Liver (tissue), 9 donors: ENCODE measurements around the gene PALLD. TPM values are rescaled to one million over a fixed set of nuclear protein-coding genes. Genes with fewer than 3 reads are reported as not detected.

Source experiments
- DNase-seq: peaks from one replicate; pipeline ENCODE4 v3.0.0-alpha.2; 2017; ENCODE audit warnings: low spot score
- H3K27ac ChIP-seq, 2 donors: one replicate each; pipeline ENCODE4 v1.7.0; 2013; ENCODE audit warnings: inconsistent platforms in 2 of 2, low read length in 2 of 2, control low read depth in 1 of 2, low read depth in 1 of 2, mild to moderate bottlenecking in 1 of 2
- H3K27me3 ChIP-seq, 4 donors: one replicate each; pipeline versions ENCODE4 v1.6.1 to v1.7.0; 2013; ENCODE audit warnings: low read length in 3 of 4, inconsistent platforms in 1 of 4, mild to moderate bottlenecking in 1 of 4, moderate library complexity in 1 of 4; ENCODE audit not compliant: control insufficient read depth in 4 of 4, insufficient read depth in 4 of 4
- H3K36me3 ChIP-seq, 4 donors: one replicate each; pipeline versions ENCODE4 v1.6.1 to v1.7.0; 2013; ENCODE audit warnings: low read length in 3 of 4, mild to moderate bottlenecking in 3 of 4, low read depth in 1 of 4, moderate library complexity in 1 of 4; ENCODE audit not compliant: control insufficient read depth in 4 of 4, insufficient read depth in 3 of 4
- H3K4me1 ChIP-seq, 4 donors: one replicate each; pipeline versions ENCODE4 v1.6.1 to v1.7.0; 2013; ENCODE audit warnings: low read length in 3 of 4, mild to moderate bottlenecking in 3 of 4, moderate library complexity in 1 of 4; ENCODE audit not compliant: control insufficient read depth in 4 of 4, insufficient read depth in 4 of 4
- H3K4me3 ChIP-seq, 3 donors: one replicate each; pipeline versions ENCODE4 v1.6.1 to v1.7.0; 2013; ENCODE audit warnings: low read length in 3 of 3, control low read depth in 1 of 3, low read depth in 1 of 3, mild to moderate bottlenecking in 1 of 3
- H3K9ac ChIP-seq, 2 donors: one replicate each; pipeline ENCODE4 v1.7.0; 2013; ENCODE audit warnings: low read length in 2 of 2, mild to moderate bottlenecking in 2 of 2, moderate library complexity in 2 of 2, control low read depth in 1 of 2, low read depth in 1 of 2
- H3K9me3 ChIP-seq, 4 donors: one replicate each; pipeline versions ENCODE4 v1.6.1 to v1.7.0; 2013; ENCODE audit warnings: low read length in 3 of 4; ENCODE audit not compliant: control insufficient read depth in 4 of 4
- EGR1 ChIP-seq, 2 donors: IDR thresholded peaks; 2 replicates each; pipeline ENCODE4 v1.6.1; 2016 to 2018; ENCODE audit warnings: antibody characterized with exemption in 2 of 2, low read depth in 2 of 2
- FOXA1 ChIP-seq: IDR thresholded peaks from 2 replicates; pipeline ENCODE4 v1.6.1; 2016; ENCODE audit warnings: antibody characterized with exemption
- FOXA2 ChIP-seq: IDR thresholded peaks from 2 replicates; pipeline ENCODE4 v1.6.1; 2016; ENCODE audit warnings: antibody characterized with exemption
- GABPA ChIP-seq, 2 donors: IDR thresholded peaks in 1 of 2; conservative IDR thresholded peaks in 1 of 2; 2 replicates each; pipeline ENCODE4 v1.6.1; 2016; ENCODE audit warnings: antibody characterized with exemption in 2 of 2, mild to moderate bottlenecking in 1 of 2, moderate library complexity in 1 of 2
- HNF4G ChIP-seq: IDR thresholded peaks from 2 replicates; pipeline ENCODE4 v1.6.1; 2016; ENCODE audit warnings: antibody characterized with exemption
- JUND ChIP-seq, 2 donors: IDR thresholded peaks; 2 replicates each; pipeline ENCODE4 v1.6.1; 2016; ENCODE audit warnings: antibody characterized with exemption in 2 of 2
- NR2F2 ChIP-seq: IDR thresholded peaks from 2 replicates; pipeline ENCODE4 v1.6.1; 2016; ENCODE audit warnings: antibody characterized with exemption
- RAD21 ChIP-seq, 2 donors: IDR thresholded peaks; 2 replicates each; pipeline ENCODE4 v1.6.1; 2016; ENCODE audit warnings: antibody characterized with exemption in 2 of 2, mild to moderate bottlenecking in 2 of 2
- RXRA ChIP-seq, 2 donors: IDR thresholded peaks; 2 replicates each; pipeline ENCODE4 v1.6.1; 2017 to 2018; ENCODE audit warnings: antibody characterized with exemption in 2 of 2, mild to moderate bottlenecking in 1 of 2
- TAF1 ChIP-seq: conservative IDR thresholded peaks from 2 replicates; pipeline ENCODE4 v1.6.1; 2016; ENCODE audit warnings: antibody characterized with exemption, mild to moderate bottlenecking
- YY1 ChIP-seq: IDR thresholded peaks from 2 replicates; pipeline ENCODE4 v1.6.1; 2016; ENCODE audit warnings: antibody characterized with exemption, mild to moderate bottlenecking
- WGBS: extraction: QIAGEN DNeasy Blood & Tissue Kit; methylation state at CpG from one replicate; pipeline ENCODE4 v1.1.7; 2013; 5-methylcytosine and 5-hydroxymethylcytosine counted together
- polyA plus RNA-seq, 2 donors: library from polyadenylated mRNA; stranded (reverse) in 1 of 2; unstranded in 1 of 2; fragments of 200-250 nt in 1 of 2; fragments of >200 nt in 1 of 2; fragmentation: Nextera tagmentation in 1 of 2; extraction: Ambion mirVana in 1 of 2; gene quantifications; one replicate each; pipeline versions ENCODE4 v1.2.1 to v1.2.3, GENCODE V29; 2013 to 2015
- total RNA-seq, 2 donors: library from RNA; depleted of rRNA; stranded (reverse); fragments of >200 nt; gene quantifications; one replicate each; pipeline ENCODE4 v1.2.3, GENCODE V29; 2014
- TF ChIP-seq, protein P1 (sequence below): IDR thresholded peaks from 2 replicates; pipeline ENCODE4 v1.6.1; 2016; ENCODE audit warnings: antibody characterized with exemption
- TF ChIP-seq, protein P2 (sequence below): fragments of 150-350 bp; IDR thresholded peaks from 2 replicates; pipeline ENCODE4 v1.5.1; 2017; ENCODE audit warnings: improper control_type of control experiment, low read depth, low read length; ENCODE audit not compliant: missing input control
- donor health status: healthy.
- donor health status: healthy.
- donor health status: healthy.
- donor health status: healthy.
- donor health status: healthy.

The PALLD gene
- total and polyA plus RNA-seq, 4 donors = 9.0 to 26.3 (median 14.7) TPM

DNA sequence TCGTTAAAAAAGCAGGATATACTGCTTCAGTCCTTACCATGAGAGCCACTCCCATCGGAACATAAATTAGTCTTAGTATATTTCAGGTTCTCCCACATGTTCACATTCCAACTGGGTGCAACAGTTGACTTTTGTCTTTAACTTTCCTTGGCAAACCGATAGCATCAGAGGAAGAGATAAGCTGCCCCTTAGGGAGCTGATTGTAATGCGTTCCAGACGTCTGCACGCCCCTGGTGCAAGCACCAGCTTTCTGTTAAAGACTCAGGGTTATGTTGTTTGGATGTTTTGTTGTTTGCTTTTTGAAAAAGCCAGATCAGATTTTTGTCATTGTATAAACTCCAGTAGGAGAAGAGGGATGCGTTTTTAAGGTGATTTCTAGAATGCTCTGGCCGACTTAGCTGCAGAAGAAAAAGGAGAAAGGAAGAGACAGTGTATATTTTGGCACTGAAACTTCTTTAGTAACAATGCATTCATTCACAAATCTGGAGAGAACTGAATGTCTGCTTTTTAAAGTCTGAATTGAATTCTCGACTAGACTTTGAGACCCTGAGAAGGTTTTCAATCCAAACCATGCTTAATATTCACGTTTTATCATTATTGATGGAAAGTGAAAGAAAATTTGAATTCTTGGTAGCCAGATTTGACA is 352.3 kb downstream of the PALLD start:
- TF ChIP-seq FOXA1 = no peak
- no peak for DNase-seq
- Histone ChIP-seq H3K4me3 (no peak overlapping the region), H3K36me3 (no peaks in the 10 kb centered on the region), H3K4me1 (peaks cover 2 to 19% (median 13%) of the 10 kb centered on the region in 4 donors), H3K9me3 (no peaks in the 10 kb centered on the region), H3K27ac (no peak overlapping the region), H3K27me3 (no peaks in the 10 kb centered on the region), H3K9ac (no peak overlapping the region)
- WGBS = 62% methylated on average over 10 of the region's 10 CpGs

DNA sequence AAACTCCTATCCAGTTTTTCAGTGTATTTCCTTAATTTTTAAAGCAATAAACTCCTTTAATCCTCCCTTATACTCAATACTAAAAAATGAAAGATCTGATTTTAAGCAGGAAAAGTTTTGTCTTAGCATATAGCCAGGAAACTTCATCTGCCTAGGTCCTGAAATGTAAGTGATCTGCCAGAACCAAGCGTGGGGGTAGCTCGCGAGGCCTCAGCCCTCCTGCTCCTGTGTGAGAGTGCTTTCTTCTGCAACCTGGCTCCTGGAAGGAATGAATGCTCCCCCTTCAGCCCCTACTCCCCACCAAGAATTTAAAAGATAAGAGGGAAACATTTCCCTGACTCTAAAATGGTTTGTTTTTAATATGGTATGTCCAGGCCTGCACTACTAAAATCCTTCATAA is 353.1 kb downstream of the PALLD start:
- Histone ChIP-seq H3K27me3 (no peaks in the 10 kb centered on the region), H3K4me3 (no peak overlapping the region), H3K9ac (no peak overlapping the region), H3K9me3 (no peaks in the 10 kb centered on the region), H3K27ac (no peak overlapping the region), H3K4me1 (peaks cover 0 to 11% (median 7%) of the 10 kb centered on the region in 4 donors), H3K36me3 (no peaks in the 10 kb centered on the region)
- no peak for DNase-seq
- no peak for TF ChIP-seq TAF1
- no peak for TF ChIP-seq YY1
- TF ChIP-seq, protein P1, sequence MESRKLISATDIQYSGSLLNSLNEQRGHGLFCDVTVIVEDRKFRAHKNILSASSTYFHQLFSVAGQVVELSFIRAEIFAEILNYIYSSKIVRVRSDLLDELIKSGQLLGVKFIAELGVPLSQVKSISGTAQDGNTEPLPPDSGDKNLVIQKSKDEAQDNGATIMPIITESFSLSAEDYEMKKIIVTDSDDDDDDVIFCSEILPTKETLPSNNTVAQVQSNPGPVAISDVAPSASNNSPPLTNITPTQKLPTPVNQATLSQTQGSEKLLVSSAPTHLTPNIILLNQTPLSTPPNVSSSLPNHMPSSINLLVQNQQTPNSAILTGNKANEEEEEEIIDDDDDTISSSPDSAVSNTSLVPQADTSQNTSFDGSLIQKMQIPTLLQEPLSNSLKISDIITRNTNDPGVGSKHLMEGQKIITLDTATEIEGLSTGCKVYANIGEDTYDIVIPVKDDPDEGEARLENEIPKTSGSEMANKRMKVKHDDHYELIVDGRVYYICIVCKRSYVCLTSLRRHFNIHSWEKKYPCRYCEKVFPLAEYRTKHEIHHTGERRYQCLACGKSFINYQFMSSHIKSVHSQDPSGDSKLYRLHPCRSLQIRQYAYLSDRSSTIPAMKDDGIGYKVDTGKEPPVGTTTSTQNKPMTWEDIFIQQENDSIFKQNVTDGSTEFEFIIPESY = no peak
- TF ChIP-seq NR2F2 = no peak
- TF ChIP-seq, protein P2, sequence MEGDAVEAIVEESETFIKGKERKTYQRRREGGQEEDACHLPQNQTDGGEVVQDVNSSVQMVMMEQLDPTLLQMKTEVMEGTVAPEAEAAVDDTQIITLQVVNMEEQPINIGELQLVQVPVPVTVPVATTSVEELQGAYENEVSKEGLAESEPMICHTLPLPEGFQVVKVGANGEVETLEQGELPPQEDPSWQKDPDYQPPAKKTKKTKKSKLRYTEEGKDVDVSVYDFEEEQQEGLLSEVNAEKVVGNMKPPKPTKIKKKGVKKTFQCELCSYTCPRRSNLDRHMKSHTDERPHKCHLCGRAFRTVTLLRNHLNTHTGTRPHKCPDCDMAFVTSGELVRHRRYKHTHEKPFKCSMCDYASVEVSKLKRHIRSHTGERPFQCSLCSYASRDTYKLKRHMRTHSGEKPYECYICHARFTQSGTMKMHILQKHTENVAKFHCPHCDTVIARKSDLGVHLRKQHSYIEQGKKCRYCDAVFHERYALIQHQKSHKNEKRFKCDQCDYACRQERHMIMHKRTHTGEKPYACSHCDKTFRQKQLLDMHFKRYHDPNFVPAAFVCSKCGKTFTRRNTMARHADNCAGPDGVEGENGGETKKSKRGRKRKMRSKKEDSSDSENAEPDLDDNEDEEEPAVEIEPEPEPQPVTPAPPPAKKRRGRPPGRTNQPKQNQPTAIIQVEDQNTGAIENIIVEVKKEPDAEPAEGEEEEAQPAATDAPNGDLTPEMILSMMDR = no peak
- TF ChIP-seq RXRA (IDR thresholded peaks at IDR 0.05) = no peak
- no peak for TF ChIP-seq HNF4G
- TF ChIP-seq JUND (IDR thresholded peaks at IDR 0.05) = no peak
- 92% methylated on average over 3 of the region's 3 CpGs for WGBS

DNA sequence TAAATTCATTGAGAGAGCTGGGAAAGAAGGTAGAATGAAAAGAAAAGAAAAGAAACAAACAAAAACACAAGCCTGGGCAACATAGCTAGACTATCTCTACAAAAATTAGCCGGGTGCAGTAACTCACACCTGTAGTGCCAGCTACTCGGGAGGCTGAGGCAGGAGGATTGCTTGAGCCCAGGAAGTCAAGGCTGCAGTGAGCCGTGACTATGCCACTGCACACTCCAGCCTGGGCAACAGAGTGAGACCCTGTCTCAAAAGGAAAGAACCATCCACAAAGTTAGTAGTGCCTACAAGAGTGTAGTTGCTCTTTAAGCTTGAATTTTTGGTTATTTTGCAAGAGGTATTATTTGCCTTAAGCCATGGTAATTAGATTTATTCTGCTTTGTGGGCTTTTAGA is 355.5 kb downstream of the PALLD start:
- Histone ChIP-seq H3K36me3 (no peaks in the 10 kb centered on the region), H3K9ac (no peak overlapping the region), H3K27ac (no peak overlapping the region), H3K9me3 (no peaks in the 10 kb centered on the region), H3K27me3 (no peaks in the 10 kb centered on the region), H3K4me1 (peaks cover 0 to 10% (median 6%) of the 10 kb centered on the region in 4 donors), H3K4me3 (no peak overlapping the region)
- DNase-seq = no peak
- TF ChIP-seq, protein P1 = no peak
- no peak for TF ChIP-seq FOXA2
- no peak for TF ChIP-seq RAD21 (IDR thresholded peaks at IDR 0.05)
- TF ChIP-seq TAF1 = no peak
- TF ChIP-seq GABPA (IDR thresholded peaks at IDR 0.05 in 1 of 2, conservative IDR thresholded peaks at IDR 0.05 in 1 of 2) = no peak
- TF ChIP-seq EGR1 (IDR thresholded peaks at IDR 0.05; ENCODE audit: low read depth in 2 of 2) = no peak
- no peak for TF ChIP-seq NR2F2
- TF ChIP-seq, protein P2 = no peak
- TF ChIP-seq YY1 = no peak
- 94% methylated on average over 3 of the region's 3 CpGs for WGBS
